Endothelial cell of umbilical vein (primary cell): ENCODE results near the gene KIAA0753. TPM values are rescaled to one million over a fixed set of nuclear protein-coding genes. Genes with fewer than 3 reads are reported as not detected.

Source experiments
- BruUV-seq: library from RNA; stranded (reverse); fragments of 400-500 nt; replicated peaks from 2 replicates; lab custom pipeline; 2021; lab: Mats Ljungman, UMichigan
- CTCF ChIA-PET: fragments of 300-600, 350-600 bp; sonication (Branson Sonifier 250); formaldehyde crosslinking; loops from one replicate; lab custom pipeline; 2021; ENCODE audit warnings: antibody characterized with exemption, inconsistent platforms; lab: Charles Lee
- POLR2A ChIA-PET: fragments of 300-600, 350-600 bp; sonication (Branson Sonifier 250); formaldehyde crosslinking; loops from one replicate; lab custom pipeline; 2021; ENCODE audit warnings: antibody characterized with exemption, inconsistent platforms; lab: Charles Lee
- DNase-seq: peaks from one replicate; pipeline ENCODE4 v3.0.0-alpha.2; 2011; ENCODE audit warnings: low read depth, low spot score
- FAIRE-seq: peaks from 2 replicates; lab custom pipeline; 2011; peaks lifted over from hg19 to GRCh38; lab: Jason Lieb, UNC
- H2AFZ ChIP-seq: 2 replicates; pipeline ENCODE4 v1.6.0; 2012; ENCODE audit warnings: low read depth, low read length, control low read depth, inconsistent platforms
- H3K27ac ChIP-seq: 2 replicates; pipeline ENCODE4 v1.5.1; 2011; ENCODE audit warnings: low read depth, mild to moderate bottlenecking, control low read depth, low read length, moderate library complexity; ENCODE audit not compliant: insufficient read depth
- H3K27me3 ChIP-seq, 2 experiments: 2 replicates each; pipeline versions ENCODE4 v1.6.0 to v1.6.1; 2011; ENCODE audit warnings: low read length in 2 of 2, mixed read lengths in 1 of 2; ENCODE audit not compliant: control insufficient read depth in 2 of 2, insufficient read depth in 2 of 2
- H3K36me3 ChIP-seq, 2 experiments: 2 replicates in 1 of 2; 3 replicates in 1 of 2; pipeline ENCODE4 v1.5.1; 2011; ENCODE audit warnings: low read length in 2 of 2, mild to moderate bottlenecking in 1 of 2, moderate library complexity in 1 of 2; ENCODE audit not compliant: control insufficient read depth in 2 of 2, insufficient read depth in 2 of 2; ENCODE audit errors: extremely low read depth in 1 of 2
- H3K4me1 ChIP-seq: 3 replicates; pipeline ENCODE4 v1.5.1; 2011; ENCODE audit warnings: mild to moderate bottlenecking, low read length; ENCODE audit not compliant: control insufficient read depth, insufficient read depth; ENCODE audit errors: extremely low read depth
- H3K4me2 ChIP-seq: 2 replicates; pipeline ENCODE4 v1.6.1; 2011; ENCODE audit warnings: low read length, control low read depth, mixed read lengths; ENCODE audit not compliant: insufficient read depth
- H3K4me3 ChIP-seq, 3 experiments: fragments of 200-600 bp in 1 of 3; sonication (generic), shearing (Covaris generic) in 1 of 3; replicated peaks in 1 of 3; 2 replicates each; pipeline ENCODE4 v1.5.1; 2011 to 2016; ENCODE audit warnings: control low read depth in 3 of 3, low read length in 3 of 3, mild to moderate bottlenecking in 2 of 3, inconsistent platforms in 1 of 3, low read depth in 1 of 3, moderate library complexity in 1 of 3; ENCODE audit not compliant: insufficient read depth in 1 of 3
- H3K79me2 ChIP-seq: 2 replicates; pipeline ENCODE4 v1.6.0; 2012; ENCODE audit warnings: low read length, inconsistent platforms; ENCODE audit not compliant: control insufficient read depth, insufficient read depth
- H3K9ac ChIP-seq: replicated peaks from 2 replicates; pipeline ENCODE3; 2011; ENCODE audit warnings: low read length, control low read depth; ENCODE audit not compliant: insufficient read depth; ENCODE audit errors: extremely low read depth
- H3K9me1 ChIP-seq: replicated peaks from 3 replicates; pipeline ENCODE4 v1.6.0; 2011; ENCODE audit warnings: mild to moderate bottlenecking, low read length; ENCODE audit not compliant: control insufficient read depth, insufficient read depth; ENCODE audit errors: extremely low read depth
- H3K9me3 ChIP-seq: replicated peaks from 2 replicates; pipeline ENCODE4 v1.5.1; 2012; ENCODE audit warnings: low read length, inconsistent platforms; ENCODE audit not compliant: control insufficient read depth, insufficient read depth
- H4K20me1 ChIP-seq: replicated peaks from 2 replicates; pipeline ENCODE3; 2011; ENCODE audit warnings: mild to moderate bottlenecking, low read length; ENCODE audit not compliant: control insufficient read depth, insufficient read depth; ENCODE audit errors: extremely low read depth
- FOS ChIP-seq: IDR thresholded peaks from 2 replicates; pipeline ENCODE4 v1.6.1; 2011; ENCODE audit warnings: mild to moderate bottlenecking, low read length, moderate library complexity, borderline replicate concordance; ENCODE audit not compliant: insufficient read depth
- JUN ChIP-seq: IDR thresholded peaks from 2 replicates; pipeline ENCODE4 v1.6.1; 2011; ENCODE audit warnings: borderline replicate concordance, low read depth; ENCODE audit not compliant: insufficient read length, insufficient read depth
- MYC ChIP-seq: IDR thresholded peaks from one replicate; pipeline ENCODE4 v1.6.1; 2011; ENCODE audit warnings: mild to moderate bottlenecking, low read depth, low read length
- POLR2AphosphoS5 ChIP-seq: IDR thresholded peaks from 2 replicates; pipeline ENCODE4 v1.6.1; 2012; ENCODE audit warnings: low read depth, mild to moderate bottlenecking, control low read depth, low read length, moderate library complexity; ENCODE audit not compliant: insufficient read depth
- dilution Hi-C: fragments of 300-500 bp; cut with MboI; formaldehyde crosslinking; loops from one replicate; pipeline ENCODE4 v1.15.0; 2019; ENCODE audit warnings: low sequenced_read_pairs; ENCODE audit not compliant: extremely low pct_ligation_motif_present
- intact Hi-C: fragments of 100-400 bp; cut with micrococcal nuclease; formaldehyde crosslinking; loops from one replicate; pipeline ENCODE4 v1.10.0; 2022
- polyA plus RNA-seq, 4 experiments: library from polyadenylated mRNA; depleted of rRNA in 3 of 4; stranded (reverse) in 3 of 4; unstranded in 1 of 4; fragments of >200 nt; gene quantifications; 2 replicates each; pipeline versions ENCODE4 v1.2.1 to v1.2.3, GENCODE V29; 2011 to 2012; ENCODE audit warnings: missing spikeins in 1 of 4
- total RNA-seq: library from RNA; stranded (reverse); gene quantifications from 2 replicates; pipeline ENCODE4 v1.2.3, GENCODE V29; 2021
- TF ChIP-seq, protein P1 (sequence below), 2 donors: IDR thresholded peaks; 1 replicate in 1 of 2; 2 replicates in 1 of 2; pipeline ENCODE4 v1.5.1; 2011; ENCODE audit warnings: low read length in 2 of 2, mild to moderate bottlenecking in 2 of 2, moderate library complexity in 2 of 2, control low read depth in 1 of 2, inconsistent platforms in 1 of 2, low read depth in 1 of 2; ENCODE audit not compliant: insufficient read depth in 1 of 2; ENCODE audit errors: extremely low read depth in 1 of 2

KIAA0753 gene
- total and polyA plus RNA-seq, 2 donors (not counting 3 experiments of a cell fraction or from before 2014, with no cell fraction given), result 5.3 to 23.9 TPM

DNA sequence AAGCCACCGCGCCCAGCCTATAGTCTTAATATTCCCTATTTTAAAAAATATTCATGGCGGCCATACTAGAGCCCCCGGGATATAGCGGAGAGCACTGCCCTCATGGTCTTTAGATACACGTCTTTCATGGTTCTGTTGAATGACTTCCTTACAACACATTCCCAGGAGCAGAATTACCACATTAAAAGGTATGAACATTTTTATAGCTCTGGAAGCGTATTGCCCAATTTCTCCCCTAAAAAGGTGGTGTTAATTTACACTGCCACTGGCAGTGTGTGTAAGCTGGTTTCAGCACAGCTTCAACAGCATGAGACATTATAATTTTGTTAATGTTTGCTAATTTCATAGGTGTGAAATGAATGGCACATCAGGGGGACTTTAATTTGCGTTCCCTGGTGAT is 30.1 kb upstream of the KIAA0753 start:
- BruUV-seq, result no TSS peak
- CTCF ChIA-PET, result interaction anchor here (1.4 to 3.3 kb wide), 2 partner anchors 173 to 240 kb away, joined by 7 to 9 read pairs; no protein-coding TSS in a partner anchor

More for the DNA sequence above, 30.1 kb upstream of the KIAA0753 start:
- Histone ChIP-seq H3K4me3 (no peak overlapping the region), H3K36me3 (no peaks in the 10 kb centered on the region), H3K9me1 (no peaks in the 10 kb centered on the region), H3K9me3 (no peaks in the 10 kb centered on the region), H4K20me1 (no peaks in the 10 kb centered on the region), H2AFZ (no peak overlapping the region), H3K4me2 (no peak overlapping the region), H3K27me3 (peaks cover 0 to 2% of the 10 kb centered on the region in 2 experiments), H3K79me2 (no peaks in the 10 kb centered on the region), H3K9ac (no peak overlapping the region), H3K4me1 (no peaks in the 10 kb centered on the region), H3K27ac (no peak overlapping the region)
- no peak for TF ChIP-seq FOS
- no peak for TF ChIP-seq JUN
- no peak for TF ChIP-seq POLR2AphosphoS5
- TF ChIP-seq, protein P1, sequence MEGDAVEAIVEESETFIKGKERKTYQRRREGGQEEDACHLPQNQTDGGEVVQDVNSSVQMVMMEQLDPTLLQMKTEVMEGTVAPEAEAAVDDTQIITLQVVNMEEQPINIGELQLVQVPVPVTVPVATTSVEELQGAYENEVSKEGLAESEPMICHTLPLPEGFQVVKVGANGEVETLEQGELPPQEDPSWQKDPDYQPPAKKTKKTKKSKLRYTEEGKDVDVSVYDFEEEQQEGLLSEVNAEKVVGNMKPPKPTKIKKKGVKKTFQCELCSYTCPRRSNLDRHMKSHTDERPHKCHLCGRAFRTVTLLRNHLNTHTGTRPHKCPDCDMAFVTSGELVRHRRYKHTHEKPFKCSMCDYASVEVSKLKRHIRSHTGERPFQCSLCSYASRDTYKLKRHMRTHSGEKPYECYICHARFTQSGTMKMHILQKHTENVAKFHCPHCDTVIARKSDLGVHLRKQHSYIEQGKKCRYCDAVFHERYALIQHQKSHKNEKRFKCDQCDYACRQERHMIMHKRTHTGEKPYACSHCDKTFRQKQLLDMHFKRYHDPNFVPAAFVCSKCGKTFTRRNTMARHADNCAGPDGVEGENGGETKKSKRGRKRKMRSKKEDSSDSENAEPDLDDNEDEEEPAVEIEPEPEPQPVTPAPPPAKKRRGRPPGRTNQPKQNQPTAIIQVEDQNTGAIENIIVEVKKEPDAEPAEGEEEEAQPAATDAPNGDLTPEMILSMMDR (IDR thresholded peaks at IDR 0.05; ENCODE audit: extremely low read depth in 1 of 2, insufficient read depth in 1 of 2, low read depth in 1 of 2, low read length in 2 of 2), result no peak
- TF ChIP-seq MYC, result no peak
- FAIRE-seq (no peak), DNase-seq (no peak)
- POLR2A ChIA-PET, result no interaction called here
- intact Hi-C loops (no loop called here), dilution Hi-C loops (no loop called here)
